HL-60/S4 treated with retinoic acid at 250 ng/mL for 4 days and 3 days (cell line): Measurements from ENCODE around the gene DGAT2.
"Not testable (repeated sequence)": the region's sequence is repeated elsewhere in the genome, so short reads cannot be mapped to it uniquely, and the experiment has no call there.

Experiments used
- in situ Hi-C: fragments of 300-500 bp; cut with MboI; formaldehyde crosslinking; loops from 2 replicates; pipeline ENCODE4 v1.7.0; 2022; ENCODE audit warnings: low sequenced_read_pairs

DGAT2 gene, protein sequence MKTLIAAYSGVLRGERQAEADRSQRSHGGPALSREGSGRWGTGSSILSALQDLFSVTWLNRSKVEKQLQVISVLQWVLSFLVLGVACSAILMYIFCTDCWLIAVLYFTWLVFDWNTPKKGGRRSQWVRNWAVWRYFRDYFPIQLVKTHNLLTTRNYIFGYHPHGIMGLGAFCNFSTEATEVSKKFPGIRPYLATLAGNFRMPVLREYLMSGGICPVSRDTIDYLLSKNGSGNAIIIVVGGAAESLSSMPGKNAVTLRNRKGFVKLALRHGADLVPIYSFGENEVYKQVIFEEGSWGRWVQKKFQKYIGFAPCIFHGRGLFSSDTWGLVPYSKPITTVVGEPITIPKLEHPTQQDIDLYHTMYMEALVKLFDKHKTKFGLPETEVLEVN

DNA sequence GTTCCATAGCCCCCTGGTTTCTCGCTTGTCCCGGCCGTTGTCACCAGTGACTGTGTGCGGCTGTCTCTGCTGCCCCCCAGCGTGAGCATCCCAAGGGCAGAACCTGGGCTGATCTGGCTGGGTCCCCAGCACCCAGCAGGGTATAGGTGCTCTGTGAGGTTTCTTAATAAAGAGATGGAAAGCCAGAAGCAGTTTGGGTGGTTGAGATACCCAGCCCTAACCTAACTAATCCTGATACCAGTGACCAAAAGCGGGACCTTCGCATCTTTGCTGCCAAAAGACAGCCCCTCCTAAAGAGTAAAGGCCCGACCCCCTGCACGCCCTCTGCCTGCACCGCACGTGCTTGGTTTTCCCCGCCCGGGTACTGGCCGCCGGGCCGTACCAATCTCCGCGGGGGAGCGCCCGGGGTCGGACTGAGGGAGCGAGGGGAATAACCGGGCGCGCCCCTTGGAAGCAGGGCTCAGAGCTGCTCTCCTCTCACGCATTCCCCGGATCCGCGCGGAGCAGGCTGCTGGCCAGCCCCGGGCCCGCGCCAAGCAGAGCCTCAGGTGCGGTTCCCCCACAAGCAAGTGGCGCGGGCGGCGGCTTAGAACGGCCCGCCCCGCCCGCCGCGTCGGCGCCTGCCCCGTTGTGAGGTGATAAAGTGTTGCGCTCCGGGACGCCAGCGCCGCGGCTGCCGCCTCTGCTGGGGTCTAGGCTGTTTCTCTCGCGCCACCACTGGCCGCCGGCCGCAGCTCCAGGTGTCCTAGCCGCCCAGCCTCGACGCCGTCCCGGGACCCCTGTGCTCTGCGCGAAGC is at the start of gene DGAT2:
Gene DGAT2 (plus strand): TSS at position 667 of the 797 bp plus-strand sequence. CDS start 214 bp downstream, outside the sequence.
- in situ Hi-C loops = no loop called here

DNA sequence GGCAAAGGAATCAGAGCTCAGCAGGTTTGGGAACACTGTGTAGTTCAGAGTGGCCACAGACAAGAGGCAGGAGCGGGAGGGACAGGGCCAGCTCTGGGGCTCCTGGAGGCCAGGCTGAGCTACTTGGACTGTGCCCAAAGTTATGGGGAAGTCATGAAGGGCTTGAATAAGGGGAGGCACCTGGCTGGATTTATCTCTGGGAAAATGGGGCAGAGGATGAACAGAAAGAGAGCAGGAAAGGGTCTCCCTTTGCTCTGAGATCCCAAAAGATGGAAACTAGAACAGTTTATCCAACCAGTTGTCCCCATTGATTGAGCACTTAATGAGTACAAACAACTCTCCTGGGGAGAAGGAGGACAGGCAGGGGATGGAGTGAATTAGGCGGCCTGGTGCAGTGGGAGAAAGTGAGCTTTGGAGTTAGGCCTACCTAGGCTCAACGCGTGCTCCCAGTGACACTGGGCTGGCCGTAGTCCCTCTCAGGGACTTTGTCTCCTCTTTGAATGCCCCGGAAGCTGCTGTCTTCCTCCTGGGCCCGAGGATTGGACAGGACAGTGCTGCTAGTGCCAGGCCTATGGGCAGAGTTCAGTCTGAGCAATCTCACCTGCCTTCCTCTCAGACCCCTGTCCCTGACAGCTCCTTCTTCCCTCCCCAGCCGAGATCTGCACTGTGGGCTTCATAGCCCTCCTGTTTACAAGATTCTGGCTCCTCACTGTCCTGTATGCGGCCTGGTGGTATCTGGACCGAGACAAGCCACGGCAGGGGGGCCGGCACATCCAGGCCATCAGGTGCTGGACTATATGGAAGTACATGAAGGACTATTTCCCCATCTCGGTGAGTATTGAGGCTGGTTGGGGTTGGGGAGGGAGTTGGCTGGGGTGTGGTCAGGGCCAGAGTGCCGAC is 49.0 kb upstream of the DGAT2 start:
- in situ Hi-C loops = loop anchor here (25.0 kb wide), 1 partner anchor 593 kb away; no protein-coding TSS in a partner anchor

DNA sequence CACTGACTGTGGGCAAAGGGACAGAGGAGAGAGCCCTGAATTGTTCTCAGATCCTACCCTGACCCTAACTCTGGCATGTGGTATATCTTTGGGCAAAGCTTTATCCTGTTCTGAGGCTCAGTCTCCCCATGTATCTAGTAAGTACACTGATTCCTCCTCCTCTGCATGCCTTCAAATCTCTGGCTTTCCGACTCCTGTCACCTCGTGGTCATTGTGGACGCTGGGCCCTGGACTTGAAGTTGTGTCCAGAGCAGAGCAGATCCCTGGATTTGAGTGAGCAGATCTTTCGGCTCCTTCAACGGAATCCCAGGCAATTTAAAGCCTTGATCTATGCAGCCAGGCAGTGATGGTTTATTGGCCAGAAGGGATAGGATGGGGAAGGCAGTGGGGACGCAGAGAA is 47.9 kb upstream of the DGAT2 start:
- in situ Hi-C loops = loop anchor here (25.0 kb wide), 1 partner anchor 592 kb away; no protein-coding TSS in a partner anchor

DNA sequence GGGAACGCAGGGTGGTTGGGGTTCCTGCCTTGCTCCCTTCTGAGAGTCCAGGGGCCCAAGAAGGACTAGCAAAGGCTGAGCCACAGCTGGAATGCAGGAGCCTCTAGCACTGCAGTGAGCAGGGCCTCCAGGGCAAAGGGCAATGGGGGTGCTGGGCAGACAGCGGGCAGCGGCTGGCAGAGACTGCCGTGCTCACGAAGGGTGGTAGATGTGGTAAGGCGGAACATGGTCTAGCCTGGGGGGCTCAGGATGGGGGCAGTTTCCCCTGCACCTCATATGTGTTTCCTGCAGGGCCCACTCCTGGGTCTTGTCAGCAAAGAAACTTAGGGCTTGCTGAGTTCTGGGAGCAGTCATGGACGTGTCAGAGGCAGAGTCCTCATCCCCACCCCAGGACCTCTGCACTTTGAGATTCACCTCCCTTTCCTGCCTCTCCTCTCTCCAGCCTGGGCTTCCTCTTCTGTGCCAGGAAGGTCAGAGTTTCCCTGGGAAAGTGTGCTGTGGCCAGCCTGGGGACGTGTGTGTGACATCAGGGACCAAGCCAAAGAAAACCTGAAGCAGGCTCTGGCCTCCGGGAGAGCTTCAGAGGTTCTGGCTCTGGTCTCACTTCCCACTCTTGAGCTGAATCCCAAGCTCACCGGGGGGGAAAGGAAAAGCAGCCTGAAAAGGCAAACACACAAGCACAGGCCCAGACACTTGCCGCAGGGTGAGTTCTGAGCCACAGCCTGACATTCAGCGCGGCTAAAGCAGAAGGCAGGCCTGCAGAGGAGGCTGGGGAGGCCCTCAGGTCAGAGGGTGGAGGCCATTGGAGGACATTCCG is 46.5 kb upstream of the DGAT2 start:
- in situ Hi-C loops = loop anchor here (25.0 kb wide), 1 partner anchor 590 kb away; no protein-coding TSS in a partner anchor

DNA sequence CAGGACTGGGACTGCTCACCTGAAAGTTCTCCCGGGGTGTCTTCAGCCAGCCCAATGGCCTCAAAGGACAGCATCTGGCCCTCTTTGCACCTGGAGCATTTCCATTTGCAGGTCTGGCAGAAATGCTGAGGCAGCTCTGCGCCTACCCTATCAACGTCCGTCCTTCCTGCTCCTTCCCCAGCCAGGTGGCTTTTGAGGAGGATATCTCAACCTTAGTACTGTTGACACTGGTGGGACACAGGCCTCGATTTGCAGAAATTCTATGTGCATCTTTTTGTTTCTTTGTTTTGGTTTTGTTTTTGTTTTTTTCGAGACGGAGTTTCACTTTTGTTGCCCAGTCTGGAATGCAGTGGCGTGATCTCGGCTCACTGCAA is 45.9 kb upstream of the DGAT2 start:
- in situ Hi-C loops = loop anchor here (25.0 kb wide), 1 partner anchor 590 kb away; no protein-coding TSS in a partner anchor

DNA sequence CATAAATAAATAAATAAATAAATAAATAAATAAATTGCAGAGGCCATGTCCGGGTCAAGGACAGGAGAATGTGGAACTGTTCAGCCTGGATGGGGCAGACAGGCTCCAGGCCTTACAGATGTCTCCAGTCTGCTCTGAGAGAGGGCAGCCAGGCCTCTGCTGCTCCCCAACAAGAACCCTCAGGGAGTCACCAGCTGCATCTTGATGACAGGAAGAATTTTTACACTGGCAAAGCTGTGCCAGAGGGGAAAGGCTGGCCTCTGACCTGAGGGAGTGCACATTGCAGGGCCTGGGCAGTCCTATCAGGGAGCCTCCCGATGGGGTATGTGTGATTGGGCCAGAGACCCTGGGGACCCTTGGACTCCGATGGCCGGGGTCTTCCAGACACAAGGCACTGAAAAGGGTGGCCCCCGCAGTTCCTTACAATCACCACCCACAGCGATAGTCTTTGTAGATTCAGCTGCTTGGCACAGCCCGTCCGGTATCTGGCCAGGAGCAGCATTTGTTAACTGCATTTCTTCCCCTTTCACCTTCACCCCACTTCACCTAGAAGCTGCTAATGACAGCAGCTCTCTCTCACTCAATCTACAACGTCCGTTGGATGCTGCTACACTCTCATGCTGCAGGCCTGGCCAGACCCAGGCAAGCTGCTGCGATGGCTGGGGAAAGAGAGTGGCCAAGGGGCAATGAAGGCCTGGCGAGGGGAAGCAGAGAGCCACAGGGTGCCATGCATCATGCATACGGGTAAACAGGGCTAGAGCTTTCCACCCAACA is 42.8 kb upstream of the DGAT2 start:
- in situ Hi-C loops = no loop called here

DNA sequence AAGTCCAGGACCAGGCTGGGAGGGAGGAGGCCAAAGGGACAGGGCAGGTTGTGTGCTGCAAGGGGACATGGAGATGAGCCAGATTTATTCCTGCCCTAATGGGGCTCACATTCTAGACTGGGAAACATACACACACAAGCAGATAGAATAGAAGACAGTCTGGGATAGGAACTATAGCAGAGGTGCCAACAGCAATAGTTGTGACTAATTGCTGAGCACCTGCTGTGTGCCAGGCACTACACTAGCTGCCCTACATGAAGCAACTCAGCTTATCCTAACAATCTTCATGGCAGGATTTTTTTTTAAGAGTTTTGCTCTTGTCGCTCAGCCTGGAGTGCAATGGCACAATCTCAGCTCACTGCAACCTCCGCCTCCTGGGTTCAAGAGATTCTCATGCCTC is 39.6 kb upstream of the DGAT2 start:
- in situ Hi-C loops = no loop called here

DNA sequence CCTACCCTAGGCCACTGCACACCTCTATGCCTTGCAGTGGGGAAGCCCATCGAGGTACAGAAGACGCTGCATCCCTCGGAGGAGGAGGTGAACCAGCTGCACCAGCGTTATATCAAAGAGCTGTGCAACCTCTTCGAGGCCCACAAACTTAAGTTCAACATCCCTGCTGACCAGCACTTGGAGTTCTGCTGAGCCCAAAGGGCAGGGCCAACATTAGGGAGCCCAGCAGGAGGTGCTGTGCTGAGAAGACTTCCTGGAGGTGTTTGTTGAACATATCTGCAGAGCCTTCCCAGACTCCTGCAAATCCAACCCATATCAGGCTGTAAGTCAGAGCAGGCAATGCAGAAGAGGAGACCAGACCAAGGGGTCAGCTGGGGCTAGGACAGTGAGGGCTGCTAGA is 37.5 kb upstream of the DGAT2 start:
- in situ Hi-C loops = no loop called here

DNA sequence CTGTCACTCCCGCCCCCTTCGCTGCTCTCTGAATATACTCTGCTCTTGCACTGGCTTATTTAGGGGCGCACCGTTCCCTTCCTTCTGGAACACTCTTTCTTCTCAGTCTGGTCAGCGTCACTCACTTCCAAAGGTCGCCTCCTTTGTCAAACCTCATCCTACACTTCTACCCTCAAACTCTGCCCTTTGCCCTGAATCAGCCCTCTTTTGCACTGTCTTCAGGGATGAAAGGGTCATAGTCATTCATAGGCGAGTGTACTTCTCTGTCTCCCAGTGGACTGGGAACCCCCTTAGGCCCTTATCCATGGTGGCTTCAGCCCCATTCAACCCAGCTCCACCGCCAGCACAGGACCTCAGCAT is 35.5 kb upstream of the DGAT2 start:
- in situ Hi-C loops = no loop called here

DNA sequence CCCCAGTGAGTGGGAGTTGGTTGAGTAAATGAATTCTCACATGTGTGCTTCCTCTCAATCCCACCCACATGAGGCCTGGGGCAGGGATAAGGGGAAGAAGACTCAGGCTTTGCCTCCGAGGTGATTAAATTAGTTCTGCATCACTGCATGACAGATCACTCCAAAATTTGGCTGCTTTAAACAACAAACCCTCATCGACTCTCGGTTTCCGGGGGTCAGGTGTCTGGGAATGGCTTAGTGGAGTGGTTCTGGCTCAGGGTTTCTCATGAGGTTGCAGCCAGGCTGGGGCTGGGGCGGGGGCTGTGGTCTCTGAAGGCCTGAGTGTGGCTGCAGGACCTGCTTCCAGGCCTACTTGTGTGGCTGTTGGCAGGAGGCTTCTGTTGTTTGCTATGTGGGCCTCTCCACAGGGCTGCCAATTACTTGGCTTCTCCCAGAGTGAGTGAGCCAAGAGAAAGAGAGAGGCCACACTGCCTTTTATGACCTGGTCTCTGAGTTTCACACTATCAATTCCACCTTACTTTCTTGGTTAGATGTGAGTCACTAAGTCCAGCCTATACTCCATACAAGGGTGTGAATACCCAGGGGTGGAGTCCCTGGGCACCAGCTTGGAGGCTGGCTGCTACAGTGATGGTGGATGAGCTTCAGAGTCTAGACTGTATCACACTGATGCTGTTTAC is 35.0 kb upstream of the DGAT2 start:
- in situ Hi-C loops = no loop called here

DNA sequence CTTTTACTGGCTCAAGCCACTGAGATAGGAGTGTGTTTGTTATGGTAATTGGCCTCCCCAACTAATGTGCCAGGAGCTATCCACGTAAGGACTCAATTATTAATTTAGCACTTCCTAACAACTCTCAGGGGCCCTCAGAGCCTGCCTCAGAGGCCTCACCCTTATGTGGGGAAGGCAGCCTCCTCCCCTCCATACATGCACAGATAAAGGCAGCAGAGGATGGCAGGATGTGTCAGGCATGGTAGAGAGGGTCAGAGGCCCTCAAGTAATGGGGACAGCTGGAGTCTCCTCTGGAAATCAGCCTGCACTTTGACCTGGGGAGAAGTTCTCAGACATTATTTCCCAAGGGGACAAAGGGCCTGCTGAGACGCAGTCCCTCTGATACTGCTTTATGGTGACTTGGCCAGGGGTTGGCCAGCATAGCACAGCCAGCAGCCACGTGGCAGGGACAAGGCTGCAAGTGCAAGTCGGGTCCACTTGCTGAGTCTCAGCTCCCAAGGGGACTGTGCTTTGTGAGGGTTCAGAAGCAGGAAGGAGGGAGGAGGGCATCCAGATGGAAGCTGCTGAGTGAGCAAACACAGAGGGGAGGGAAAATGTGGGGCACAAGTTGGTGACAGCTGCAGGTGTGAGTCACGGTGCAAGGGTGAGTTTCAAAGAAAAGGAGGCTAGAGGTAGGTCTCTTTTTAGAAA is 33.9 kb upstream of the DGAT2 start:
- in situ Hi-C loops = no loop called here

DNA sequence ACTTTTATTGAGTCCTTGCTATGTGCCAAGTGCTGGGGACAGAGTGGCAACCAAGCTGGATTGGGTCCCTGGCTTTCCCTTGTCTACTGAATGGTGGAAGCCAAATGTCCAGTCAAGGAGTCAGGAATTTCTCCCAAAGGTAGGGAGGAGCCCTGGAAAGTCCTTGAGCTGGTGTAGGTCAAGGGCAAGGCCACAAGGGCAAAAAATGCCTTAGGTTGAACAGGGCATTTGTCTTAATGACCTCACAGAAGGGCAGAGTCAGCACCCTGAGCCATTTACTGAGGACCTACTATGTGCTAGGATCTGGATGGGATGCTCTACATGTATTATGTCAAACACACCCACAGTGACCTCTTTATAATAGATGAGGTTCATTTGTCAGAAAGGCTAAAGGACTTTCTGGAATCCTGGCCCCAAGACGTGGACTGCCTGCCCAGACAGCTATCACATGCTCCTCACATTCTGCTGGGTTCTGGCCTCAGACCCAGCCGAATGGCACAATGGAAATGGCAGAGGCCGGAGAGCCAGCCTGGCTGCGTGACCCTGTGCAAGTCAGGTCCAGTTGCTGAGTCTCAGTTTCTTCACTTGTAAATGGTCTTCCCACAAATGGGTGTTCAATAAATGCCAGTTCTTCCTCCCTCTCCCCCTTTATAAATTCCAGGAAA is 33.3 kb upstream of the DGAT2 start:
- in situ Hi-C loops = no loop called here

DNA sequence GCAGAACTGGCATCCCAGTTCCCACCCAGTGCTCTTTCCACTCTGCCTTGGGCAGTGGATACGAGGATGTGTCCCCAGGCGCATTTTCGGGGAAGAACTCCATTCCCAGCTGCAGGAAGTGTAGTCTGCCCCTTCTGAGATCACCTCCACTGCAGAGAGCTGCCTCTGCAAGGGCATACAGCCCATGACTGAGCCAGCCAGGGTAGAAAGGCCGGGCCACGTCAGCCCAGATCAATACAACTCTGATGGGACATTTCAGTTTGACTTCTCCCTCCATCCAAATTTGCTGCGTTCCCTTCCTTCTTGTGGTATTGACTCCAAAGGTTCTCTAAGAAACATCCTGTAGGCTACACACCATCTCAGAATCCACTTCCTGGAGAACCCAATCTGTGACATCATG is 31.3 kb upstream of the DGAT2 start:
- in situ Hi-C loops = no loop called here

DNA sequence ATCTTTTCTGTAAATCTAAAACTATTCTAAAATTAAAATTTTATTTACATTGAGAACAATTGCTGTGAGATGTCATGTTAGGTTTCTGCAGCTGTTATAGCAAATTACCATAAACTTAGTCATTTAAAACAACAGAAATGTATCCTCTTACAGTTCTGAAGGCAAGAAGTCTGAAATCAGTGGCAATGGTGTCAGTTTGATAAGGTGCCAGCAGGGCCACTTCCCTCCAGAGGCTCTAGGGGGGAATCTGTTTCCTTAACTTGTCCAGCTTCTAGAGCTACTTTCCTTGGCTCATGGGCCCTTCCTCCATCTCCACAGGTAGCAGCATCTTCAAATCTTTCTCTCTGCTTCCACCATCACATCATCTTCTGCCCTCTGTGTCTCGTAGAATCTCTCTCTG is 27.9 kb upstream of the DGAT2 start:
- in situ Hi-C loops = no loop called here

DNA sequence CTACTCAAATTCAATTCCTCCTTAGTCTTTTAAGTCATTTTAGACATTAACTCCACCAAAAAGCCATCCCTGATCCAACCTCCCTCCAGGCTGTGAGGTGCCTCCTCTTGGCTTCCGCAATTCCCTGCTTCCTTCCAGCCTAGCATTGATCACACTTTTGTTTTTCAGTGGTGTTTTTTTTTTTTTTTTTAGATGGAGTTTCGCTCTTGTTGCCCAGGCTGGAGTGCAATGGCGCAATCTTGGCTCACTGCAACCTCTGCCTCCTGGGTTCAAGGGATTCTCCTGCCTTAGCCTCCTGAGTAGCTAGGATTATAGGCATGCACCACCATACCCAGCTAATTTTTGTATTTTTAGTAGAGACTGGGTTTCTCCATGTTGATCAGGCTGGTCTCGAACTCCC is 25.4 kb upstream of the DGAT2 start:
- in situ Hi-C loops = not testable (repeated sequence)

DNA sequence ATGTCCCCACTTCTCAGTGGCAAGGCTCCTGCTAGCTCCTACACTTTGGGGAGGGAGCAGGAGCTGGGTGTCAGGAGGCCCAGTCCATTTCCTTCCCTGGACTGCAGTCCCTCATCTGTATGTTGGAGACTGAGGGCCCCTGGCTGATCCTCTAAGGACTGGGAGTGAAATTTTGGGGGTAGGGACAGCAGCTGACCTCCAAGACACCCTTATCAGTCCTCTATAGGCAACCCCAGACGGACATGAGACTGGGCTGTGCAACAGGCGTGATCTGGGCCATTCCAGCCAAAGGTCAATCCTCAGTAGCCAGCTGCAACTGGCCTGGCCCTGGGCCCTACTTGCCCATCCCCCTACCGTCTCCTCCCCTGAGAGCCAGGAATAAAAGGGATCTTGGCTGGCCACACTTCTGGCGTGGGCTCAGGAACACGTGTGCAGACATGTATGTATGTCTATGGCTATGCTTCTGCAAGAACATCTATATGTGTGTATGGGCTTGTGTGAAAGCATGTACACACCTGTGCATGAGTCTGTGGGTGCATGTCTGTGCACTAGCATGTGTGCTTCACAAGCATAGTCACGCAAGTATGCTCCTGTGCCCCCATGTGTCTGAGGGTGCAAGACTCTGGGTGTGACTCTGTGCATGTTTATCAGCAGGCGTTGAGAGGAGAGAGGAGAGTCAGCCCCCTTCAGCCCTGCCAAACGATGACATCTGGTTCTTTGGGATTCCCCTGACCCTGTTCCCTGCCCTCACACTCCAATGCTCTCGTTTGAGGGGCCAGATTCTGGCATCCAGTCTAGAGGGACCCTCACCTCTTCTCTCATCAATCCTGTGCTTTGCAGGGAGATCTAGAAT is 24.6 kb upstream of the DGAT2 start:
- in situ Hi-C loops = no loop called here

DNA sequence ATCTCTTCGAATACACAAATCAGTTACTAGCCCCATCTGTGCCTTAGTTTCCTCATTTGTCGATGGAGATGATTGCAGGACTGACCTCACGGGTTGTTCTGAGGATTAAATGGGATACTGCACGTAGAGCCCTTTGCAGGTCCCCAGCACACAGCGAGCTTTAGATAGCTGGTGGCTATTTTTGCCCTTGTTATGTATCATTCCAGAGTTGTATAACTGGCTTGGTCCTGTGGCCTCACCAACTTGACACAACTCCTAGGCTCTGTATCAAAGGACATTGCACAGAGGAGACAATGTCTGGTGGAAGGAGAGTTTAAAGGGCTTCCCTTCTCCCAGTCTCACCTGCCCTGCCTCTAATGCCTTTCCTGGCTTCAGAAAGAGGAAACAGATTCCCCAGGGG is 22.8 kb upstream of the DGAT2 start:
- in situ Hi-C loops = no loop called here
